ENCODE data around the gene DHRS13. TPM values are rescaled to one million over a fixed set of nuclear protein-coding genes. Genes with fewer than 3 reads are reported as not detected.

DHRS13 gene, protein sequence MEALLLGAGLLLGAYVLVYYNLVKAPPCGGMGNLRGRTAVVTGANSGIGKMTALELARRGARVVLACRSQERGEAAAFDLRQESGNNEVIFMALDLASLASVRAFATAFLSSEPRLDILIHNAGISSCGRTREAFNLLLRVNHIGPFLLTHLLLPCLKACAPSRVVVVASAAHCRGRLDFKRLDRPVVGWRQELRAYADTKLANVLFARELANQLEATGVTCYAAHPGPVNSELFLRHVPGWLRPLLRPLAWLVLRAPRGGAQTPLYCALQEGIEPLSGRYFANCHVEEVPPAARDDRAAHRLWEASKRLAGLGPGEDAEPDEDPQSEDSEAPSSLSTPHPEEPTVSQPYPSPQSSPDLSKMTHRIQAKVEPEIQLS
- total RNA-seq (2022; extraction: Qiagen RNA extraction; ENCODE audit: low read depth), result 4.2 to 5.6 TPM (median 5.4 TPM) in 5 replicates

DNA sequence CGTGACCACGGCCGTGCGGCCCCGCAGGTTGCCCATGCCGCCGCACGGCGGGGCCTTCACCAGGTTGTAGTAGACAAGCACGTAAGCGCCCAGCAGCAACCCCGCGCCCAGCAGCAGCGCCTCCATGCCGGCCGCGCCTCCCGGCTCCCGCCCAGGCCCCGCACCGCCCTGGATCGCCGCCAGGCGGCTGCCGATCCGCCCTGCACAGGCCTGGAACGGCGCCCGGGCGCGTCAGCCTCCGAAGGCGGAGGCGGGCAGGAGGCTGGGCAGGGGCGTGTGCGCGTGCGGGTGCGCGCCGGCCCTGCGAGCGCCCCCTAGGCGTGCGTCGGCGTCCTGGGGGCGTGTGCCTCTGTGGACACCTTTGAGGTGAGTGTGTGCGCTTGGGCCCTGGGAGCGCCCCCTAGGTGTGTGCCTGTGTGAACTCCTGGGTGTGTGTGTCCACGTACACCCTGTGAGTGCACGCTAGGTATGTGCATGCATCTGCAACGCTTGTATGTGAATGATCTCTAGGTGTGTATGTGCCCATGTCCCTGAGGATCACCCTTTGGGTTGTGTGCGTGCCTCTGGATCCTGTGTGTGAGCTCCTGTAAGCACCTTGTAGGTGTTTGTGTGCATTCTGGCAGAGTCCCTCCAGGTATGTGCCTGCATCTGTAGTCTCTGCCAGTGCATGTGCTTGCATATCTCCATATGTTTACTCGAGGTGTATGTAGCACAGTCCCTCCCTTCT is at the start of gene DHRS13:
Gene DHRS13, minus strand, starts transcription at position 261 of the 727 bp plus-strand sequence. Its CDS starts 135 bp downstream, at position 126.

DNA sequence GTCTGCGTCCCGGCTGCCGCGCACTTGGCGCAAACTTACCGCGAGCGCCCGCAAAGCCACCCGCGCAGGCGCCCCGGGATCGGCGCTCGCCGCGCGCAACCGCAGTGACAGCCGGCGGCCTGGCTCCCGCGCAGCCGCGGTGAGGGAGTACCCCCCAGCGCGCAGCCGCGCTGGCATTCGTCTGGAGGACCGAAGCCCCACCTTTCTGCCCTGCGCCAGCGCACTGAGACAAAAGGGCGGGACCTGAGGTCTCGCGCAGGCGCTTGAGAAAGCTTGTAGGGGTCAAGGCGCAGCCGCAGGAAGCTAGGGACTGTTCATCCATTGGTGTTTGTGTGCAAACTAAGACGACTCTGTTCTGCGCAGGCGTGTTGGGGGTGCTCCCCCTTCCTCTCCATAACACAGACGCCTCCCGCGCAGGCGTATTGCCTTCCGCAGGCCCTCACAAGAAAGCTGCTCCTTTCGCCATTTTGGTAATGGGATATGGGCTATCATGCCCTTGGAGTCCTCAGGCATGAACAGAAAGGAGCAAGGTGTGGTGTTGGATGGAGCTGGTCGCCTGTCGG is 48.6 kb upstream of the DHRS13 start, which contains the start of gene PHF12:
Gene PHF12, minus strand, starts transcription at position 91 of the 563 bp plus-strand sequence. CDS start 558 bp downstream, outside the sequence.

DNA sequence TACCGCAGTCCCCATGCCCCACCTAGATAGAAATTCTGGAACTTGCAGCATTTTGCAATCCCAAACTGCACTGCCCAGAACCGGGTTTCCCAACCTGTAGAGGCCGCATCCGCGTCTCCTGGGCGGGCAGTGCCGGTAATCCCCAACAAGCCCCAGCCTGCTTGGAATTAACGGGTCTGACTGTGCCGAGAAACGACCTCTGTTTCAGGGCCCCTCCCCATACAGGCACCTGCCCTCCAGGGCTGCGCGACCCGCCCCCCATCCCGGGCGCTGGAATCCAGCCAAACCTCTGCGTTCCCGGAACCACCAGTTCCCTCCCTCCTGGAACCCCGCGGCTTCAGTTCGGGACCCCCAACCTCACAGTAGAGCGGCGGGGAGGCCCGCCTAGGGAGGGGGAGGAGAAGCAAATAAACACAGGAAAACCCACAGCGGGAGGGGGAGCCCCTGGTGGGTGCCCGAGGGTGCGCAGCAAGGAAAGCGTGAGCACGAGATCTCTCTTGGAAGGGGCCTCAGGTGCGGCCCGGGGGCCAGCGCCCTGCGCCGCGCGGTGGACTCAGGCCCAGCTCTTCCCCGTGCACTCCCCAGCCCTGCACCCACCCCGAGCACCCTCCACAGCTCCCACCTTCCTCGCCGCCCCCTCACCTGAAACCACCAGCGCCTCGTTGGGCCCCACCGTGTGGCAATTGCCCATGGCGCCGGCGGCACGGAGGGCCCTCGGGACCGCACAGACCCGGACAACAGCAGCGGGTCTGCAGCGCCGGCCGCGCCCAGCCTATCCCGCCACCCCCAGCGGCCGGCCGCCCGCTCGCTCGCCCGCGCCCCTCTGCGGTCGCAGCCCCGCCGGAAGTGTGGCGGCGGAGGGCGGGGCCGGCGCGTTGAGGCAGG is 5.8 kb downstream of the DHRS13 start, which contains the start of gene FLOT2:
Gene FLOT2, minus strand, starts transcription at position 850 of the 885 bp plus-strand sequence. Its CDS starts 159 bp downstream, at position 691.

DNA sequence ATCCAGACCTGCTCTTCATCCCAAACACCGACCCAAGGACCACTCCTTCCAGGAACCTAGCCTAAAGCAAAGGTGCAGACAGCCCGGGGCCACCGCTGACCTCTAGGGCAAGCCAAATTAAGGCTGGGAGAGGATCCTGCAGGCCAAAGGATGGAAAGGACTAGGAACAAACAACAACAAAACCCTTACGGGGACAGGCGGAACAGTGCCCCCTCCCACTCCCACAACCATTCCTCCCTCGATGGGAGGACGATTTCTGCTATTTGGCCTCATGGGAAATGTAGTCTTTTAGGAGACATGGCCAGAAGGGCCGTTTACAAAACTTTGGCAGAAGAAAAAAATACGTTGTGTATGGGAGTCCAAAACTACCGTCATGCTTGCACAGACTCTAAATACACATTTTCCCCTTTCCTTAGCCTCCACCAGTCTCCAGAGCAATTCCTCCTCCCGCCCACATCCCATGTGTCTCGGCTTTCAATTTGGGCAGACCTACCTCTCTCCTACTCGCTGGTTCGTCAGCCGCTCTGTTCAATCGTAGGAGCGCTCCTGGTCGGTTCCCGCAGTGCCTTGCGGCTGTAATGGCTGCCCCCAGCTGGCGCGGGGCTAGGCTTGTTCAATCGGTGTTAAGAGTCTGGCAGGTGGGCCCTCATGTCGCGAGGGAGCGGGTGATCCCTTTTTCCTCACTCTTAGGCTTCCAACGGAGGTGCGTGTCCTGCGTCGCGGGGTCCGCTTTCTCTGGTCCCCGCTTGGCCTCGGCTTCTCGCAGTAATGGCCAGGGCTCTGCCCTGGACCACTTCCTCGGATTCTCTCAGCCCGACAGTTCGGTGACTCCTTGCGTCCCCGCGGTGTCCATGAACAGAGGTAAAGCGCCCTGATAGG is 48.2 kb downstream of the DHRS13 start, which contains the start of gene ERAL1:
Gene ERAL1, plus strand, starts transcription at position 560 of the 879 bp plus-strand sequence. Its CDS starts 19 bp downstream, at position 579.

Other genes starting within 250 kb of the DHRS13 start
- gene SDF2, start 241.2 kb downstream of the DHRS13 start, total RNA-seq (2022; extraction: Qiagen RNA extraction; ENCODE audit: low read depth), result 79.5 to 87.0 TPM (median 84.5 TPM) in 5 replicates
- gene SUPT6H, start 240.9 kb downstream of the DHRS13 start, total RNA-seq (2022; extraction: Qiagen RNA extraction; ENCODE audit: low read depth), result 69.2 to 74.1 TPM (median 72.2 TPM) in 5 replicates
- gene PROCA1, start 191.2 kb downstream of the DHRS13 start, total RNA-seq (2022; extraction: Qiagen RNA extraction; ENCODE audit: low read depth), result 1.2 to 2.3 TPM (median 1.5 TPM) in 5 replicates
- gene RAB34, start 185.2 kb downstream of the DHRS13 start, total RNA-seq (2022; extraction: Qiagen RNA extraction; ENCODE audit: low read depth), result 220 to 279 TPM (median 265 TPM) in 5 replicates
- 1,999 to 2,848 TPM (median 2,238 TPM) in 5 replicates for gene RPL23A, start 183.1 kb downstream of the DHRS13 start, total RNA-seq (2022; extraction: Qiagen RNA extraction; ENCODE audit: low read depth)
- gene TLCD1, start 176.8 kb downstream of the DHRS13 start, total RNA-seq (2022; extraction: Qiagen RNA extraction; ENCODE audit: low read depth), result 36.2 to 53.8 TPM (median 48.3 TPM) in 5 replicates
- 3.8 to 4.7 TPM (median 4.5 TPM) in 5 replicates for gene NEK8, start 174.3 kb downstream of the DHRS13 start, total RNA-seq (2022; extraction: Qiagen RNA extraction; ENCODE audit: low read depth)
- 51.5 to 88.4 TPM (median 76.8 TPM) in 5 replicates for gene TRAF4, start 159.1 kb downstream of the DHRS13 start, total RNA-seq (2022; extraction: Qiagen RNA extraction; ENCODE audit: low read depth)
- gene FAM222B, start 60.3 kb downstream of the DHRS13 start, total RNA-seq (2022; extraction: Qiagen RNA extraction; ENCODE audit: low read depth), result 19.0 to 23.3 TPM (median 21.9 TPM) in 5 replicates
- 70.2 to 92.5 TPM (median 85.9 TPM) in 5 replicates for gene ERAL1, start 48.1 kb downstream of the DHRS13 start, total RNA-seq (2022; extraction: Qiagen RNA extraction; ENCODE audit: low read depth)
- 67.2 to 83.8 TPM (median 77.4 TPM) in 5 replicates for gene FLOT2, start 5.3 kb downstream of the DHRS13 start, total RNA-seq (2022; extraction: Qiagen RNA extraction; ENCODE audit: low read depth)
- 29.2 to 40.1 TPM (median 35.2 TPM) in 5 replicates for gene PHF12, start 48.4 kb upstream of the DHRS13 start, total RNA-seq (2022; extraction: Qiagen RNA extraction; ENCODE audit: low read depth)
- gene SEZ6, start 103.0 kb upstream of the DHRS13 start, total RNA-seq (2022; extraction: Qiagen RNA extraction; ENCODE audit: low read depth), result 0.05 TPM in 1 of 5 replicates, not detected in the others
- 0.19 to 0.35 TPM (median 0.24 TPM) in 4 of 5 replicates, not detected in the other for gene PIPOX, start 140.1 kb upstream of the DHRS13 start, total RNA-seq (2022; extraction: Qiagen RNA extraction; ENCODE audit: low read depth)